Measurements from ENCODE around the gene ARHGAP21.
"Not testable (repeated sequence)": the region's sequence is repeated elsewhere in the genome, so short reads cannot be mapped to it uniquely, and the experiment has no call there.

ARHGAP21 gene

GRCh38 chr10:24683554-24683953, 40.1 kb downstream of the ARHGAP21 start:
- DNase-seq (ENCODE audit: low spot score) = no peak

GRCh38 chr10:24681572-24682088, 42.1 kb downstream of the ARHGAP21 start:
- no peak for DNase-seq (ENCODE audit: low spot score)

- no peak for DNase-seq (ENCODE audit: low spot score)
Measured at GRCh38 chr10:24680647-24681524, 42.8 kb downstream of the ARHGAP21 start.

- no peak for DNase-seq (ENCODE audit: low spot score)
Measured at GRCh38 chr10:24678757-24679156, 44.9 kb downstream of the ARHGAP21 start.

- DNase-seq (ENCODE audit: low spot score) = no peak
Measured at GRCh38 chr10:24674892-24675632, 48.6 kb downstream of the ARHGAP21 start.

- no peak for DNase-seq (ENCODE audit: low spot score)
Measured at GRCh38 chr10:24670964-24671670, 52.6 kb downstream of the ARHGAP21 start.

- no peak for DNase-seq (ENCODE audit: low spot score)
Measured at GRCh38 chr10:24669285-24669852, 54.3 kb downstream of the ARHGAP21 start.

GRCh38 chr10:24668247-24668646, 55.4 kb downstream of the ARHGAP21 start:
- no peak for DNase-seq (ENCODE audit: low spot score)

- no peak for DNase-seq (ENCODE audit: low spot score)
Measured at GRCh38 chr10:24664991-24665390, 58.7 kb downstream of the ARHGAP21 start.

- no peak for DNase-seq (ENCODE audit: low spot score)
Measured at GRCh38 chr10:24661376-24661775, 62.3 kb downstream of the ARHGAP21 start.

- DNase-seq (ENCODE audit: low spot score) = not testable (repeated sequence)
Measured at GRCh38 chr10:24658319-24658718, 65.4 kb downstream of the ARHGAP21 start.

GRCh38 chr10:24656326-24656725, 67.4 kb downstream of the ARHGAP21 start:
- DNase-seq (ENCODE audit: low spot score) = not testable (repeated sequence)

- no peak for DNase-seq (ENCODE audit: low spot score)
Measured at GRCh38 chr10:24652381-24652957, 71.2 kb downstream of the ARHGAP21 start.

GRCh38 chr10:24651923-24652322, 71.8 kb downstream of the ARHGAP21 start:
- DNase-seq (ENCODE audit: low spot score) = no peak

- DNase-seq (ENCODE audit: low spot score) = no peak
Measured at GRCh38 chr10:24650669-24651391, 72.9 kb downstream of the ARHGAP21 start.

- no peak for DNase-seq (ENCODE audit: low spot score)
Measured at GRCh38 chr10:24645784-24646183, 77.9 kb downstream of the ARHGAP21 start.

GRCh38 chr10:24645022-24645421, 78.7 kb downstream of the ARHGAP21 start:
- no peak for DNase-seq (ENCODE audit: low spot score)

GRCh38 chr10:24643679-24644209, 79.9 kb downstream of the ARHGAP21 start:
- DNase-seq (ENCODE audit: low spot score) = no peak

GRCh38 chr10:24642921-24643678, 80.6 kb downstream of the ARHGAP21 start:
- DNase-seq (ENCODE audit: low spot score) = peak; percentile 59

- no peak for DNase-seq (ENCODE audit: low spot score)
Measured at GRCh38 chr10:24639124-24639523, 84.6 kb downstream of the ARHGAP21 start.
